GM12892 (cell line): ENCODE measurements around the gene ITLN1.
"Not testable (repeated sequence)": the region's sequence is repeated elsewhere in the genome, so short reads cannot be mapped to it uniquely, and the experiment has no call there.

Experiments used
- POLR2AphosphoS5 ChIP-seq: IDR thresholded peaks from 2 replicates; pipeline ENCODE4 v1.6.1; 2011; ENCODE audit warnings: low read depth, low read length, control low read depth
- TAF1 ChIP-seq: IDR thresholded peaks from 2 replicates; pipeline ENCODE4 v1.6.1; 2011; ENCODE audit warnings: low read depth, mild to moderate bottlenecking, control low read depth, low read length, borderline replicate concordance

- TF ChIP-seq TAF1, POLR2AphosphoS5: not testable (repeated sequence)
Measured at GRCh38 chr1:160933305-160933704, 48.3 kb upstream of the ITLN1 start.
